ENCODE results near the gene ZNF827. TPM values are rescaled to one million over a fixed set of nuclear protein-coding genes. Genes with fewer than 3 reads are reported as not detected.

ZNF827 gene
- total and polyA plus RNA-seq, 2 of the 8 experiments (the other 6 are each of a cell fraction or from before 2014, with no cell fraction given), result 25.3 to 26.2 TPM

GRCh38 chr4:145824463-145824862 is 114.2 kb downstream of the ZNF827 start:
- no peak overlapping the region for H3K23ac ChIP-seq (ENCODE audit: insufficient read length)
- H3K9me3 ChIP-seq (ENCODE audit: insufficient read depth in 2 of 2, low read depth in 1 of 2, low read length in 1 of 2), result no peaks in the 10 kb centered on the region
- DNase-seq (ENCODE audit: low read depth in 1 of 2, low spot score in 2 of 2) (peak in 1 of 2 experiments; percentile 49), FAIRE-seq (no peak)
- ChIA-PET CTCF (ENCODE audit: partially characterized antibody) (interaction anchor here (1.0 to 1.3 kb wide), 2 partner anchors 15 to 37 kb away, joined by 3 to 5 read pairs; no protein-coding TSS in a partner anchor), POLR2A (ENCODE audit: partially characterized antibody) (no interaction called here)
- H3K4me2 ChIP-seq (ENCODE audit: insufficient read depth in 1 of 2, low read depth in 2 of 2, low read length in 2 of 2), result no peak overlapping the region; a peak in 1 of 4 replicates
- H3K4me3 ChIP-seq (ENCODE audit: extremely low read depth in 1 of 4, insufficient read depth in 2 of 4, low read depth in 3 of 4, low read length in 4 of 4), result no peak overlapping the region
- no peaks in the 10 kb centered on the region for H3K79me2 ChIP-seq (ENCODE audit: control insufficient read depth in 1 of 2, insufficient read depth in 2 of 2, low read length in 2 of 2)
- no peak overlapping the region for H3K14ac ChIP-seq (ENCODE audit: insufficient read length)
- no peaks in the 10 kb centered on the region for H3K79me1 ChIP-seq (ENCODE audit: low read depth, low read length)
- peak overlapping the region; percentile 57 for H4K91ac ChIP-seq (replicated peaks; ENCODE audit: insufficient read length, low read length)
- 81% methylated on average over 3 of the region's 3 CpGs; no CpG with 5 or more reads in 1 of the 2 experiments for WGBS, 2 experiments (ENCODE audit: extremely low coverage in 1 of 2, insufficient coverage in 1 of 2, insufficient read length in 1 of 2, insufficient replicate concordance in 2 of 2, low coverage in 1 of 2, low lambda C conversion rate in 2 of 2, missing lambda C conversion rate in 1 of 2)
- H2BK12ac ChIP-seq (ENCODE audit: low read depth, low read length), result no peak overlapping the region
- peaks cover 0 to 15% (median 10%) of the 10 kb centered on the region in 4 experiments; a peak in 5 of 7 replicates for H3K4me1 ChIP-seq (replicated peaks in 1 of 4; ENCODE audit: control insufficient read depth in 3 of 4, insufficient read depth in 4 of 4, low read length in 3 of 4)
- no peak overlapping the region for H2AK5ac ChIP-seq (ENCODE audit: low read depth, low read length)
- no peaks in the 10 kb centered on the region for H3K27me3 ChIP-seq (replicated peaks in 1 of 4; ENCODE audit: control insufficient read depth in 3 of 4, extremely low read depth in 1 of 4, insufficient read depth in 3 of 4, low read length in 3 of 4)
- no peak overlapping the region for H2BK20ac ChIP-seq (ENCODE audit: low read length)
- H3K36me3 ChIP-seq (ENCODE audit: control insufficient read depth in 2 of 4, insufficient read depth in 4 of 4, low read length in 3 of 4), result peaks cover 0 to 10% (median 0%) of the 10 kb centered on the region in 4 experiments; a peak in 2 of 8 replicates
- no peak overlapping the region for H3K27ac ChIP-seq (ENCODE audit: low read depth, low read length)
- H3K56ac ChIP-seq (replicated peaks; ENCODE audit: insufficient read length, low read depth, low read length), result no peak overlapping the region
- peak overlapping the region; percentile 62 for H4K5ac ChIP-seq (ENCODE audit: insufficient read length, low read depth, low read length)
- peak overlapping the region; percentile 21; the same call in 1 of the 2 replicates for H2BK5ac ChIP-seq (ENCODE audit: low read depth, low read length)
- no peaks in the 10 kb centered on the region for H4K20me1 ChIP-seq (replicated peaks in 1 of 2; ENCODE audit: control insufficient read depth in 1 of 2, insufficient read depth in 2 of 2, low read length in 2 of 2)
- H3K18ac ChIP-seq (ENCODE audit: extremely low read depth, low read length), result peak overlapping the region; percentile 75; the same call in 1 of the 2 replicates
- no peak overlapping the region for H3K9ac ChIP-seq (replicated peaks in 1 of 4; ENCODE audit: extremely low read depth in 1 of 4, low read depth in 3 of 4, low read length in 3 of 4)
- no peak overlapping the region for H2AFZ ChIP-seq (ENCODE audit: low read length)
- no peak overlapping the region for H2BK120ac ChIP-seq (replicated peaks; ENCODE audit: low read depth, low read length)
- no peak overlapping the region for H4K8ac ChIP-seq (ENCODE audit: extremely low read depth, insufficient read depth, low read length)
- no peak overlapping the region for H2BK15ac ChIP-seq (ENCODE audit: low read length)
- no peak overlapping the region for H3K4ac ChIP-seq (replicated peaks; ENCODE audit: insufficient read length, low read depth, low read length)
- H3K23me2 ChIP-seq (ENCODE audit: low read depth, low read length), result no peaks in the 10 kb centered on the region
- TF ChIP-seq POLR2A (IDR thresholded peaks at IDR 0.05; ENCODE audit: control extremely low read depth in 1 of 2, low read depth in 2 of 2, low read length in 2 of 2), result no peak
- TF ChIP-seq RXRA (IDR thresholded peaks at IDR 0.05; ENCODE audit: insufficient read depth, low read depth, low read length), result no peak
- TF ChIP-seq SIN3A (conservative IDR thresholded peaks at IDR 0.05 in 1 of 2, IDR thresholded peaks at IDR 0.05 in 1 of 2; ENCODE audit: low read depth in 1 of 2, low read length in 2 of 2), result no peak
- TF ChIP-seq GABPA (IDR thresholded peaks at IDR 0.05; ENCODE audit: borderline replicate concordance, insufficient read depth, low read length), result no peak
- TF ChIP-seq SAP30 (IDR thresholded peaks at IDR 0.05; ENCODE audit: insufficient read depth, insufficient replicate concordance, low read length), result no peak
- TF ChIP-seq E2F6 (IDR thresholded peaks at IDR 0.05), result no peak
- no peak for TF ChIP-seq TAF1 (IDR thresholded peaks at IDR 0.05; ENCODE audit: low read depth, low read length)
- no peak for TF ChIP-seq RFX5 (IDR thresholded peaks at IDR 0.05; ENCODE audit: borderline replicate concordance, low read depth, low read length)
- TF ChIP-seq CHD1 (IDR thresholded peaks at IDR 0.05; ENCODE audit: low read depth, low read length), result no peak
- no peak for TF ChIP-seq PHF8 (conservative IDR thresholded peaks at IDR 0.05; ENCODE audit: low read depth, low read length)
- TF ChIP-seq RBBP5 (IDR thresholded peaks at IDR 0.05; ENCODE audit: borderline replicate concordance, low read depth, low read length), result no peak
- no peak for TF ChIP-seq HDAC2 (IDR thresholded peaks at IDR 0.05; ENCODE audit: borderline replicate concordance in 1 of 2, low read depth in 2 of 2, low read length in 2 of 2)
- no peak for TF ChIP-seq EGR1 (IDR thresholded peaks at IDR 0.05; ENCODE audit: borderline replicate concordance, low read depth, low read length)

All from H1 (cell line).